ENCODE data around the gene EXD3. TPM values are rescaled to one million over a fixed set of nuclear protein-coding genes. Genes with fewer than 3 reads are reported as not detected.

The EXD3 gene
- total and polyA plus RNA-seq, 9 of the 15 experiments (the other 6 are each of a cell fraction or from before 2014, with no cell fraction given) = 0.29 to 12.5 (median 3.9) TPM

DNA sequence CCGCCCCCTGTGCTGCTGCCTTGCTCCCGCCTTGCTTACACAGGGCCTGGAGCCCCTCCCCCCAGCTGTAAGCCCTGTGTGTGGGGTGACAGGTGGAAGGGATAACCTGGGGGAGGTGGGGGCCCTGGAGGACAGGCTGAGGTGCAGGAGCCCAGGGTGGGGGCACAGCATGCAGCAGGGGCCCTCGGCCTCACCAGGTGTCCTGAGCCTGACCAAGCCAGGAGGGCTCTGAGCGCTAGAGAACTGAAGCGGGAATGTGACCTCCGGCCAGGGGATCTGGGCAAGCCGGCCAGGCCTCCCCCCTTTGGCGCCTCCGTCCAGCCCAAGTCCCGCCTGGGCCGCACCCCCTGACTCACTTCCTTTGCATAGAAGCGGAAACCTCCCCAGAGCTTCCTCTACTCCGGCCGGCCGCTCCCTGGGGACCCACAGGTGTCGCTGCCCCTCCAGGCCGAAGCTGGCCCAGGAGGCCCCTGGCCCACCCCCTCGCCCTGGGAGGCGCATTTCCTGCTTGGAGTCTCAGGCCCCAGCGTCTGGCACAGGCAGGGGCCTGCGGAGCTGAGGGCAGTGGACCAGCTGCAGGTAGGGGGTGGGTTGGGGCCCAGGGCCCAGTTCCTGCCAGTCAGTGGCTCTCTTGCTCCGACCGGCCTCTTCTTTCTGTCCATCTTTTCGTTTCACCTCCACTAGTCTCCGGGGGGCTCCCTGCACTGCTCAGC lies 145.5 kb downstream of the EXD3 start, which contains the start of gene TOR4A (continued):
- TF ChIP-seq, protein P1, sequence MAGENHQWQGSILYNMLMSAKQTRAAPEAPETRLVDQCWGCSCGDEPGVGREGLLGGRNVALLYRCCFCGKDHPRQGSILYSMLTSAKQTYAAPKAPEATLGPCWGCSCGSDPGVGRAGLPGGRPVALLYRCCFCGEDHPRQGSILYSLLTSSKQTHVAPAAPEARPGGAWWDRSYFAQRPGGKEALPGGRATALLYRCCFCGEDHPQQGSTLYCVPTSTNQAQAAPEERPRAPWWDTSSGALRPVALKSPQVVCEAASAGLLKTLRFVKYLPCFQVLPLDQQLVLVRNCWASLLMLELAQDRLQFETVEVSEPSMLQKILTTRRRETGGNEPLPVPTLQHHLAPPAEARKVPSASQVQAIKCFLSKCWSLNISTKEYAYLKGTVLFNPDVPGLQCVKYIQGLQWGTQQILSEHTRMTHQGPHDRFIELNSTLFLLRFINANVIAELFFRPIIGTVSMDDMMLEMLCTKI (IDR thresholded peaks at IDR 0.05; ENCODE audit: partially characterized antibody) = no peak
- TF ChIP-seq WHSC1 (IDR thresholded peaks at IDR 0.05; ENCODE audit: low read length) = no peak
- TF ChIP-seq ZNF121 (CRISPR knock-in tag; conservative IDR thresholded peaks at IDR 0.05) = no peak
- no peak for TF ChIP-seq HIVEP1 (CRISPR knock-in tag; IDR thresholded peaks at IDR 0.05)
- TF ChIP-seq YY1 (IDR thresholded peaks at IDR 0.05; ENCODE audit: borderline replicate concordance in 1 of 3, control insufficient read depth in 1 of 3, extremely low read depth in 1 of 3, insufficient read depth in 3 of 3, insufficient read length in 1 of 3, insufficient replicate concordance in 2 of 3, low read depth in 1 of 3, low read length in 2 of 3) = no peak
- TF ChIP-seq TCF7 (IDR thresholded peaks at IDR 0.05; ENCODE audit: borderline replicate concordance) = peak; percentile 44; the same call in 1 of the 2 replicates
- TF ChIP-seq PML (IDR thresholded peaks at IDR 0.05; ENCODE audit: low read length) = no peak; the same call in 1 of the 2 replicates
- peak; percentile 72; the same call in 1 of the 2 replicates for TF ChIP-seq MYNN (IDR thresholded peaks at IDR 0.05)
- TF ChIP-seq MYNN (CRISPR knock-in tag; IDR thresholded peaks at IDR 0.05) = no peak
- no peak for TF ChIP-seq ZNF512 (tag; IDR thresholded peaks at IDR 0.05)
- TF ChIP-seq FOXA3 (CRISPR knock-in tag; conservative IDR thresholded peaks at IDR 0.05 in 1 of 2, IDR thresholded peaks at IDR 0.05 in 1 of 2) = no peak
- TF ChIP-seq HOXB6 (CRISPR knock-in tag; IDR thresholded peaks at IDR 0.05; ENCODE audit: borderline replicate concordance) = no peak
- no peak for TF ChIP-seq TAF15 (IDR thresholded peaks at IDR 0.05; ENCODE audit: low read depth, low read length)
- no peak; the same call in 1 of the 2 replicates for TF ChIP-seq ZKSCAN1 (IDR thresholded peaks at IDR 0.05; ENCODE audit: low read depth, low read length)
- TF ChIP-seq FUS (optimal IDR thresholded peaks at IDR 0.05; ENCODE audit: low read depth, low read length) = no peak
- TF ChIP-seq PHF20 (IDR thresholded peaks at IDR 0.05; ENCODE audit: partially characterized antibody) = peak; percentile 40
- TF ChIP-seq, protein P2, sequence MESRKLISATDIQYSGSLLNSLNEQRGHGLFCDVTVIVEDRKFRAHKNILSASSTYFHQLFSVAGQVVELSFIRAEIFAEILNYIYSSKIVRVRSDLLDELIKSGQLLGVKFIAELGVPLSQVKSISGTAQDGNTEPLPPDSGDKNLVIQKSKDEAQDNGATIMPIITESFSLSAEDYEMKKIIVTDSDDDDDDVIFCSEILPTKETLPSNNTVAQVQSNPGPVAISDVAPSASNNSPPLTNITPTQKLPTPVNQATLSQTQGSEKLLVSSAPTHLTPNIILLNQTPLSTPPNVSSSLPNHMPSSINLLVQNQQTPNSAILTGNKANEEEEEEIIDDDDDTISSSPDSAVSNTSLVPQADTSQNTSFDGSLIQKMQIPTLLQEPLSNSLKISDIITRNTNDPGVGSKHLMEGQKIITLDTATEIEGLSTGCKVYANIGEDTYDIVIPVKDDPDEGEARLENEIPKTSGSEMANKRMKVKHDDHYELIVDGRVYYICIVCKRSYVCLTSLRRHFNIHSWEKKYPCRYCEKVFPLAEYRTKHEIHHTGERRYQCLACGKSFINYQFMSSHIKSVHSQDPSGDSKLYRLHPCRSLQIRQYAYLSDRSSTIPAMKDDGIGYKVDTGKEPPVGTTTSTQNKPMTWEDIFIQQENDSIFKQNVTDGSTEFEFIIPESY (CRISPR knock-in tag; IDR thresholded peaks at IDR 0.05) = peak; percentile 32; the same call in 1 of the 2 replicates
- peak; percentile 84 for TF ChIP-seq ETV1 (tag; conservative IDR thresholded peaks at IDR 0.05; ENCODE audit: low read depth)
